Fibroblast of villous mesenchyme (primary cell): ENCODE measurements around the gene TTC39B. TPM values are rescaled to one million over a fixed set of nuclear protein-coding genes. Genes with fewer than 3 reads are reported as not detected.

ENCODE experiments used
- DNase-seq: peaks from one replicate; pipeline ENCODE4 v3.0.0-alpha.2; 2010; ENCODE audit warnings: low read depth
- H3K4me3 ChIP-seq: 2 replicates; pipeline ENCODE4 v1.5.1; 2011; ENCODE audit warnings: low read depth, mild to moderate bottlenecking, low read length
- total RNA-seq: library from RNA; depleted of rRNA; stranded (reverse); fragments of >200 nt; gene quantifications from 2 replicates; pipeline ENCODE4 v1.2.3, GENCODE V29; 2012
- TF ChIP-seq, protein P1 (sequence below): IDR thresholded peaks from 2 replicates; pipeline ENCODE4 v1.5.1; 2012; ENCODE audit warnings: low read depth, mild to moderate bottlenecking, low read length; ENCODE audit not compliant: insufficient read depth

Gene TTC39B
- total RNA-seq, 1 donor, result 16.0 TPM

- TF ChIP-seq, protein P1, sequence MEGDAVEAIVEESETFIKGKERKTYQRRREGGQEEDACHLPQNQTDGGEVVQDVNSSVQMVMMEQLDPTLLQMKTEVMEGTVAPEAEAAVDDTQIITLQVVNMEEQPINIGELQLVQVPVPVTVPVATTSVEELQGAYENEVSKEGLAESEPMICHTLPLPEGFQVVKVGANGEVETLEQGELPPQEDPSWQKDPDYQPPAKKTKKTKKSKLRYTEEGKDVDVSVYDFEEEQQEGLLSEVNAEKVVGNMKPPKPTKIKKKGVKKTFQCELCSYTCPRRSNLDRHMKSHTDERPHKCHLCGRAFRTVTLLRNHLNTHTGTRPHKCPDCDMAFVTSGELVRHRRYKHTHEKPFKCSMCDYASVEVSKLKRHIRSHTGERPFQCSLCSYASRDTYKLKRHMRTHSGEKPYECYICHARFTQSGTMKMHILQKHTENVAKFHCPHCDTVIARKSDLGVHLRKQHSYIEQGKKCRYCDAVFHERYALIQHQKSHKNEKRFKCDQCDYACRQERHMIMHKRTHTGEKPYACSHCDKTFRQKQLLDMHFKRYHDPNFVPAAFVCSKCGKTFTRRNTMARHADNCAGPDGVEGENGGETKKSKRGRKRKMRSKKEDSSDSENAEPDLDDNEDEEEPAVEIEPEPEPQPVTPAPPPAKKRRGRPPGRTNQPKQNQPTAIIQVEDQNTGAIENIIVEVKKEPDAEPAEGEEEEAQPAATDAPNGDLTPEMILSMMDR, result no peak
- no peak overlapping the region for H3K4me3 ChIP-seq
- no peak for DNase-seq
Measured at GRCh38 chr9:15178631-15179030, 128.4 kb downstream of the TTC39B start.

- DNase-seq, result no peak
- TF ChIP-seq, protein P1, result no peak
- H3K4me3 ChIP-seq, result no peak overlapping the region
Measured at GRCh38 chr9:15176836-15177235, 130.2 kb downstream of the TTC39B start.

DNA sequence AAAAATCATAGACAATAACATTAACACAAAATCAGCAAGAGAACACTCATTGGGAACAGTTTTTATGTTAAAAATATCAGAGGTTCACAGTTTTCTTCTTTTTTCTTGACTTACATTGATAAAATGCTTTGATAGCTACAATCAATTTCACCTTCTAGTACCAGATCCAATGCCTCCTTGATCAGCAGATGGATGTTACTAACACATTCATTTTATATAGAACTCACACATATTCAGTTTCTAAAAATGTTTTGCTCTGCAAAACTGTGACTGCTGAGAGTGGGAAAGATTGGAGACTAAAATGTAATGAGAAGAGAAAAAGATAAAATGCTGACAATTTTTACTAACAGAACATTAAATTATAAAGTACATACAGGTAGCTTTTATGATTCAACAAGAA lies 143.1 kb downstream of the TTC39B start:
- no peak overlapping the region for H3K4me3 ChIP-seq
- no peak for DNase-seq
- TF ChIP-seq, protein P1, result no peak

- TF ChIP-seq, protein P1, result no peak
- H3K4me3 ChIP-seq, result no peak overlapping the region
- no peak for DNase-seq
Measured at GRCh38 chr9:15161753-15162152, 145.3 kb downstream of the TTC39B start.

DNA sequence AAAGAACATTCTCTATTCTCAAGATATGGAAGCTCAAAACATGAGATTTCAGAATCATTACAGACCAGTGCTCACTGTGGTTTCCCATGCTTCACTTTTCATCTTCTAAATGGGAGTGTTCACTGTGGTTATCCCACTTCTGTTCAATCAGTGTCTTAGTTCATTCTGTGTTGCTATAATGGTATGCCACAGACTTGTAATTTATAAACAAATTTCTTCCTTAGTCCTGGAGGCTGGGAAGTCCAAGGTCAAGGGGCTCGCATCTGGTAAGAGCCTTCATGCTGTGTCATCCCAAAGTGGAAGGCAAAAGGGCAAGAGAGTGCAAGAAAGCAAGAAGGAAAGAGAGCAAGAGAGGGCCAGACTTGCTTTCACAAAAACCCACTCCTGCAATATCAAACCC lies 146.3 kb downstream of the TTC39B start:
- peak; percentile 95 for DNase-seq
- TF ChIP-seq, protein P1, result no peak
- H3K4me3 ChIP-seq, result no peak overlapping the region

- TF ChIP-seq, protein P1, result no peak
- no peak for DNase-seq
- no peak overlapping the region for H3K4me3 ChIP-seq
Measured at GRCh38 chr9:15158064-15158463, 149.0 kb downstream of the TTC39B start.

DNA sequence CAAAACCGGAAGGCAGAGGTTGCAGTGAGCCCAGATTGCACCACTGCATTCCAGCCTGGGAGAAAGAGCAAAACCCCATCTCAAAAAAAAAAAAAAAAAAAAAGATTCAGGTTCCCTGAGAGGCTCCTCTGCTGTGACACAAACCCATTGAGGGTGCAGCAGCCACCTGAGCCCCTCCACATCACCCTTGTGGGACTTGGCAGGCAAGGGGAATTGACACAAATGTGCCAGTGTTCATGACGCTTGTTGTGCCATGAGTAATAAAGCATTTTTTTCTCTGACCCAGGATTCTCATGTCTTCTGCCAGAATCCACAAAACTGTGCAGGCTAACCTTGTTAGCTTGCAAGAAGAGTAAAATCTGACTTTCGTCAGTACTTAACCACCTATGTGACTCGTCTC lies 149.6 kb downstream of the TTC39B start:
- TF ChIP-seq, protein P1, result no peak
- no peak for DNase-seq

More for the DNA sequence above, 149.6 kb downstream of the TTC39B start:
- H3K4me3 ChIP-seq, result no peak overlapping the region
